ENCODE data around the gene RAD23A.

DNA sequence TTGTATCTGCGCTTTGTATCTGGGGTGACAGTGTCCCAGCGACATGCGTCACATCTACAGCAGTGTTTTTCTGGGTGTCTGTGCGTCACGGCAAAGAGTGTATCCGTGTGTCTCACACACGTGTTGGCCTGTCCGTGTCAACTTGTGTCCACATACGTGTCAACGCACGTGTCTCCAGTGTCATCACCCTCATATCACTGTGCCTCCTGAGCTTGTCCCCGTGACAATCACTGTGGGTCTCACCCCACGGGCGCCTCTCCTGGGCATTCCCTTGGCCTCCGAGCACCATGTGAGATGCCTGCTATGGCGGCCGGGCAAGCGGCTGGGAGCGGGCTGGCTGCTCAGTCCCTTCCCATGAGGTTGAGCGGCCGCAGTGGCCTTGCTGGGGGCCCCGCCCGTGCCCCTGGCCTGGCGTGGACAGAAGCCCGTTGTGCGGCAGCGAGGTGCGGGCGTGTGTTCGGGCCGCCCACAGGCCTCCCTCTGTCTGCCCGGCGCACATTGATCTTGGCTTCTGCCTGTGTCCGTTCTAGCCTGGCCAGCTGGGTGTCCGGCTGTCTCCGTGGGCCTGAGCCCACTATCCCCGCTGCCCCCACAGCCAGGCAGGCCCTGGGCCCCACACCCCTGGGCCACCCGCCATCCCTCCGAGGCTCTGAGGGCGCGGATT is 56.0 kb downstream of the RAD23A start:
- TF ChIP-seq, protein P1, sequence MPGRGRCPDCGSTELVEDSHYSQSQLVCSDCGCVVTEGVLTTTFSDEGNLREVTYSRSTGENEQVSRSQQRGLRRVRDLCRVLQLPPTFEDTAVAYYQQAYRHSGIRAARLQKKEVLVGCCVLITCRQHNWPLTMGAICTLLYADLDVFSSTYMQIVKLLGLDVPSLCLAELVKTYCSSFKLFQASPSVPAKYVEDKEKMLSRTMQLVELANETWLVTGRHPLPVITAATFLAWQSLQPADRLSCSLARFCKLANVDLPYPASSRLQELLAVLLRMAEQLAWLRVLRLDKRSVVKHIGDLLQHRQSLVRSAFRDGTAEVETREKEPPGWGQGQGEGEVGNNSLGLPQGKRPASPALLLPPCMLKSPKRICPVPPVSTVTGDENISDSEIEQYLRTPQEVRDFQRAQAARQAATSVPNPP (IDR thresholded peaks at IDR 0.05; ENCODE audit: borderline replicate concordance, insufficient read depth, insufficient read length), result no peak
- TF ChIP-seq ARID4B (CRISPR knock-in tag; IDR thresholded peaks at IDR 0.05) (no peak), CEBPB (tag; IDR thresholded peaks at IDR 0.05) (no peak), TCF3 (CRISPR knock-in tag; IDR thresholded peaks at IDR 0.05) (no peak), ZNF121 (CRISPR knock-in tag; conservative IDR thresholded peaks at IDR 0.05) (no peak)
- TF ChIP-seq, protein P2, sequence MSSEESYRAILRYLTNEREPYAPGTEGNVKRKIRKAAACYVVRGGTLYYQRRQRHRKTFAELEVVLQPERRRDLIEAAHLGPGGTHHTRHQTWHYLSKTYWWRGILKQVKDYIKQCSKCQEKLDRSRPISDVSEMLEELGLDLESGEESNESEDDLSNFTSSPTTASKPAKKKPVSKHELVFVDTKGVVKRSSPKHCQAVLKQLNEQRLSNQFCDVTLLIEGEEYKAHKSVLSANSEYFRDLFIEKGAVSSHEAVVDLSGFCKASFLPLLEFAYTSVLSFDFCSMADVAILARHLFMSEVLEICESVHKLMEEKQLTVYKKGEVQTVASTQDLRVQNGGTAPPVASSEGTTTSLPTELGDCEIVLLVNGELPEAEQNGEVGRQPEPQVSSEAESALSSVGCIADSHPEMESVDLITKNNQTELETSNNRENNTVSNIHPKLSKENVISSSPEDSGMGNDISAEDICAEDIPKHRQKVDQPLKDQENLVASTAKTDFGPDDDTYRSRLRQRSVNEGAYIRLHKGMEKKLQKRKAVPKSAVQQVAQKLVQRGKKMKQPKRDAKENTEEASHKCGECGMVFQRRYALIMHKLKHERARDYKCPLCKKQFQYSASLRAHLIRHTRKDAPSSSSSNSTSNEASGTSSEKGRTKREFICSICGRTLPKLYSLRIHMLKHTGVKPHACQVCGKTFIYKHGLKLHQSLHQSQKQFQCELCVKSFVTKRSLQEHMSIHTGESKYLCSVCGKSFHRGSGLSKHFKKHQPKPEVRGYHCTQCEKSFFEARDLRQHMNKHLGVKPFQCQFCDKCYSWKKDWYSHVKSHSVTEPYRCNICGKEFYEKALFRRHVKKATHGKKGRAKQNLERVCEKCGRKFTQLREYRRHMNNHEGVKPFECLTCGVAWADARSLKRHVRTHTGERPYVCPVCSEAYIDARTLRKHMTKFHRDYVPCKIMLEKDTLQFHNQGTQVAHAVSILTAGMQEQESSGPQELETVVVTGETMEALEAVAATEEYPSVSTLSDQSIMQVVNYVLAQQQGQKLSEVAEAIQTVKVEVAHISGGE (CRISPR knock-in tag; IDR thresholded peaks at IDR 0.05), result no peak

Data from K562 (cell line).